OCI-LY1 (cell line): ENCODE data around the gene SPATA31C1.
"Not testable (repeated sequence)": the region's sequence is repeated elsewhere in the genome, so short reads cannot be mapped to it uniquely, and the experiment has no call there.

Experiments used
- H2AFZ ChIP-seq: fragments of 200-600 bp; sonication (generic), shearing (Covaris generic); 2 replicates; pipeline ENCODE4 v1.6.0; 2014; ENCODE audit warnings: antibody characterized with exemption, mild to moderate bottlenecking, low read length
- H3F3A ChIP-seq: fragments of 200-600 bp; sonication (generic), shearing (Covaris generic); 2 replicates; pipeline ENCODE4 v1.6.0; 2014; ENCODE audit warnings: mild to moderate bottlenecking, antibody characterized with exemption, low read length, moderate library complexity; ENCODE audit not compliant: insufficient read depth
- H3K27ac ChIP-seq: fragments of 200-600 bp; sonication (generic); 2 replicates; pipeline ENCODE4 v1.5.1; 2014; ENCODE audit warnings: low read length, mixed run types, mild to moderate bottlenecking, low read depth; ENCODE audit not compliant: poor library complexity, severe bottlenecking
- H3K27me3 ChIP-seq: fragments of 200-600 bp; sonication (generic); 2 replicates; pipeline ENCODE4 v1.6.0; 2014; ENCODE audit warnings: antibody characterized with exemption, mild to moderate bottlenecking, low read length, moderate library complexity; ENCODE audit not compliant: insufficient read depth
- H3K36me3 ChIP-seq: fragments of 200-600 bp; sonication (generic); 2 replicates; pipeline ENCODE4 v1.6.1; 2014; ENCODE audit warnings: mild to moderate bottlenecking, antibody characterized with exemption, low read length, moderate library complexity, mixed read lengths; ENCODE audit not compliant: insufficient read depth
- H3K4me1 ChIP-seq: fragments of 200-600 bp; sonication (generic); 2 replicates; pipeline ENCODE4 v1.5.1; 2014; ENCODE audit warnings: mild to moderate bottlenecking, low read length, moderate library complexity; ENCODE audit not compliant: insufficient read depth, severe bottlenecking
- H3K4me2 ChIP-seq: fragments of 200-600 bp; sonication (generic), shearing (Covaris generic); 2 replicates; pipeline ENCODE4 v1.6.1; 2014; ENCODE audit warnings: low read length
- H3K4me3 ChIP-seq: fragments of 200-600 bp; sonication (generic); 2 replicates; pipeline ENCODE4 v1.5.1; 2014; ENCODE audit warnings: low read length, low read depth, mild to moderate bottlenecking, mixed read lengths; ENCODE audit not compliant: poor library complexity, severe bottlenecking
- H3K79me2 ChIP-seq: fragments of 200-600 bp; shearing (Covaris generic); 2 replicates; pipeline ENCODE4 v1.6.1; 2016; ENCODE audit warnings: mixed run types, low read length, mixed read lengths; ENCODE audit not compliant: insufficient read depth
- H3K9ac ChIP-seq: fragments of 200-600 bp; sonication (generic), shearing (Covaris generic); 2 replicates; pipeline ENCODE4 v1.6.1; 2014; ENCODE audit warnings: mild to moderate bottlenecking, low read length, mixed read lengths
- H3K9me2 ChIP-seq: fragments of 200-600 bp; sonication (generic), shearing (Covaris generic); 2 replicates; pipeline ENCODE4 v1.6.1; 2014; ENCODE audit warnings: low read depth, mild to moderate bottlenecking, low read length, mixed read lengths
- H3K9me3 ChIP-seq: fragments of 200-600 bp; shearing (Covaris generic); 2 replicates; pipeline ENCODE4 v1.6.1; 2014; ENCODE audit warnings: low read length, mixed read lengths
- H4K20me1 ChIP-seq: fragments of 200-600 bp; sonication (generic), shearing (Covaris generic); 2 replicates; pipeline ENCODE4 v1.6.0; 2016; ENCODE audit warnings: mild to moderate bottlenecking, low read length; ENCODE audit not compliant: insufficient read depth
- CTCF ChIP-seq: fragments of 200-600 bp; sonication (generic), shearing (Covaris generic); IDR thresholded peaks from 2 replicates; pipeline ENCODE4 v1.5.1; 2017; ENCODE audit warnings: mild to moderate bottlenecking, antibody characterized with exemption, low read length, moderate library complexity, mixed read lengths
- EZH2 ChIP-seq: fragments of 200-600 bp; sonication (generic), shearing (Covaris generic); IDR thresholded peaks from 2 replicates; pipeline ENCODE4 v1.8.0; 2017; ENCODE audit warnings: borderline replicate concordance, mixed run types, mild to moderate bottlenecking, antibody characterized with exemption, low read length, moderate library complexity, mixed read lengths

The SPATA31C1 gene

GRCh38 chr9:87937352-87937751 is 19.6 kb downstream of the SPATA31C1 start:
- H3K9me3 ChIP-seq, H4K20me1 ChIP-seq, H3K9ac ChIP-seq: not testable (repeated sequence)

GRCh38 chr9:87937918-87938317 is 20.2 kb downstream of the SPATA31C1 start:
- H3K27ac ChIP-seq, H3K4me1 ChIP-seq, H3K4me3 ChIP-seq, H3K9me2 ChIP-seq, H3K36me3 ChIP-seq, H2AFZ ChIP-seq, H3K9me3 ChIP-seq, H3K79me2 ChIP-seq, H4K20me1 ChIP-seq, H3K4me2 ChIP-seq, H3K27me3 ChIP-seq, H3K9ac ChIP-seq, H3F3A ChIP-seq: not testable (repeated sequence)

More at GRCh38 chr9:87937352-87937751, 19.6 kb downstream of the SPATA31C1 start:
- H3K79me2 ChIP-seq, H3K4me3 ChIP-seq, H3K27me3 ChIP-seq, H3K27ac ChIP-seq, H3K4me1 ChIP-seq, H3K9me2 ChIP-seq, H2AFZ ChIP-seq, H3K36me3 ChIP-seq, H3K4me2 ChIP-seq, H3F3A ChIP-seq: not testable (repeated sequence)

- not testable (repeated sequence) for H3K4me3 ChIP-seq, H3K9me2 ChIP-seq, H3K36me3 ChIP-seq, H3F3A ChIP-seq, H3K9me3 ChIP-seq, H3K79me2 ChIP-seq, H2AFZ ChIP-seq, H3K27me3 ChIP-seq, H3K9ac ChIP-seq, H3K4me2 ChIP-seq, H4K20me1 ChIP-seq, H3K4me1 ChIP-seq, H3K27ac ChIP-seq
These were observed 20.6 kb downstream of the SPATA31C1 start for GRCh38 chr9:87938336-87938735.

GRCh38 chr9:87939096-87939495 is 21.3 kb downstream of the SPATA31C1 start:
- not testable (repeated sequence) for H3K4me2 ChIP-seq, H3K4me3 ChIP-seq, H3K4me1 ChIP-seq, H3K9me2 ChIP-seq, H4K20me1 ChIP-seq, H3K79me2 ChIP-seq, H3K27me3 ChIP-seq, H3K9ac ChIP-seq, H3K9me3 ChIP-seq, H3K36me3 ChIP-seq, H3F3A ChIP-seq, H2AFZ ChIP-seq, H3K27ac ChIP-seq

- H2AFZ ChIP-seq = no peak overlapping the region
- no peaks in the 10 kb centered on the region for H3K27me3 ChIP-seq
- no peaks in the 10 kb centered on the region for H3K9me2 ChIP-seq
- H3K9me3 ChIP-seq = no peaks in the 10 kb centered on the region
- no peaks in the 10 kb centered on the region for H3K4me1 ChIP-seq
- H3K27ac ChIP-seq = no peak overlapping the region
- no peaks in the 10 kb centered on the region for H3F3A ChIP-seq
- H3K4me3 ChIP-seq = no peak overlapping the region
- H3K79me2 ChIP-seq = no peaks in the 10 kb centered on the region
- H3K9ac ChIP-seq = no peak overlapping the region
- H4K20me1 ChIP-seq = no peaks in the 10 kb centered on the region
- no peaks in the 10 kb centered on the region for H3K36me3 ChIP-seq
- H3K4me2 ChIP-seq = no peak overlapping the region
- no peak for TF ChIP-seq EZH2
- no peak for TF ChIP-seq CTCF
These were observed 26.3 kb downstream of the SPATA31C1 start for GRCh38 chr9:87944096-87944495.
